OCI-LY7 (cell line): ENCODE measurements around the gene DDC. TPM values are rescaled to one million over a fixed set of nuclear protein-coding genes. Genes with fewer than 3 reads are reported as not detected.
"Not testable (repeated sequence)": the region's sequence is repeated elsewhere in the genome, so short reads cannot be mapped to it uniquely, and the experiment has no call there.

ENCODE experiments used
- BruUV-seq: library from RNA; stranded (reverse); fragments of 400-500 nt; replicated peaks from 2 replicates; lab custom pipeline; 2021; lab: Mats Ljungman, UMichigan
- CTCF ChIA-PET: fragments of 300-600 bp; sonication (Branson Sonifier 250); formaldehyde crosslinking; loops from one replicate; lab custom pipeline; 2022; ENCODE audit warnings: antibody characterized with exemption; ENCODE audit not compliant: unreplicated experiment; lab: Charles Lee
- POLR2A ChIA-PET: fragments of 300-600 bp; sonication (Branson Sonifier 250); formaldehyde crosslinking; loops from one replicate; lab custom pipeline; 2022; ENCODE audit warnings: antibody characterized with exemption; lab: Charles Lee
- DNase-seq: peaks from one replicate; pipeline ENCODE4 v3.0.0-alpha.2; 2015; ENCODE audit warnings: low spot score
- H2AFZ ChIP-seq: fragments of 200-600 bp; sonication (generic), shearing (Covaris generic); 2 replicates; pipeline ENCODE4 v1.6.1; 2014; ENCODE audit warnings: mild to moderate bottlenecking, antibody characterized with exemption, low read length, moderate library complexity
- H3K27ac ChIP-seq: fragments of 200-600 bp; sonication (generic); 2 replicates; pipeline ENCODE4 v1.5.1; 2014; ENCODE audit warnings: mixed run types, low read depth, mild to moderate bottlenecking, moderate library complexity, low read length, inconsistent platforms; ENCODE audit not compliant: poor library complexity, severe bottlenecking
- H3K36me3 ChIP-seq: fragments of 200-600 bp; sonication (generic); 2 replicates; pipeline ENCODE4 v1.6.1; 2014; ENCODE audit warnings: mild to moderate bottlenecking, antibody characterized with exemption, low read length, moderate library complexity, mixed read lengths; ENCODE audit not compliant: insufficient read depth
- H3K4me1 ChIP-seq: fragments of 200-600 bp; sonication (generic); 2 replicates; pipeline ENCODE4 v1.5.1; 2014; ENCODE audit warnings: mild to moderate bottlenecking, low read length; ENCODE audit not compliant: insufficient read depth, poor library complexity, severe bottlenecking
- H3K4me2 ChIP-seq: fragments of 200-600 bp; sonication (generic); 2 replicates; pipeline ENCODE4 v1.6.1; 2014; ENCODE audit warnings: mild to moderate bottlenecking, low read length
- H3K4me3 ChIP-seq: fragments of 200-600 bp; sonication (generic); 2 replicates; pipeline ENCODE4 v1.5.1; 2014; ENCODE audit warnings: mild to moderate bottlenecking, low read depth, low read length; ENCODE audit not compliant: poor library complexity, severe bottlenecking
- H3K79me2 ChIP-seq: fragments of 200-600 bp; sonication (generic); 2 replicates; pipeline ENCODE4 v1.6.1; 2016; ENCODE audit warnings: low read depth, mild to moderate bottlenecking, low read length, moderate library complexity, mixed read lengths; ENCODE audit not compliant: insufficient read depth
- H3K9me2 ChIP-seq: fragments of 200-600 bp; sonication (generic); 2 replicates; pipeline ENCODE4 v1.6.1; 2016; ENCODE audit warnings: mild to moderate bottlenecking, low read length, mixed read lengths; ENCODE audit not compliant: insufficient read depth
- H3K9me3 ChIP-seq: fragments of 200-600 bp; sonication (generic); 2 replicates; pipeline ENCODE4 v1.6.1; 2014; ENCODE audit warnings: mild to moderate bottlenecking, mixed run types, low read length, mixed read lengths
- H4K20me1 ChIP-seq: fragments of 200-600 bp; sonication (generic); 2 replicates; pipeline ENCODE4 v1.6.1; 2014; ENCODE audit warnings: mild to moderate bottlenecking, antibody characterized with exemption, low read length, moderate library complexity, mixed read lengths; ENCODE audit not compliant: insufficient read depth
- EZH2phosphoT487 ChIP-seq: fragments of 200-600 bp; sonication (generic); IDR thresholded peaks from 2 replicates; pipeline ENCODE4 v1.6.1; 2018; ENCODE audit warnings: low read depth, borderline replicate concordance, mild to moderate bottlenecking, mixed run types, antibody characterized with exemption, low read length, moderate library complexity, mixed read lengths
- intact Hi-C: fragments of 100-400 bp; cut with micrococcal nuclease; formaldehyde crosslinking; loops from one replicate; pipeline ENCODE4 v1.10.0; 2022; ENCODE audit not compliant: unreplicated experiment
- total RNA-seq, 2 experiments: library from RNA; depleted of rRNA in 1 of 2; stranded (reverse); fragments of >200 nt in 1 of 2; shearing (Covaris generic) in 1 of 2; gene quantifications; 2 replicates each; pipeline ENCODE4 v1.2.3, GENCODE V29; 2014 to 2022
- TF ChIP-seq, protein P1 (sequence below): fragments of 200-600 bp; sonication (generic); conservative IDR thresholded peaks from 2 replicates; pipeline ENCODE4 v1.5.1; 2014; ENCODE audit warnings: mild to moderate bottlenecking, antibody characterized with exemption, low read length, moderate library complexity, mixed read lengths

DDC gene
- total RNA-seq, 2 experiments from 2014 or later = not detected

DNA sequence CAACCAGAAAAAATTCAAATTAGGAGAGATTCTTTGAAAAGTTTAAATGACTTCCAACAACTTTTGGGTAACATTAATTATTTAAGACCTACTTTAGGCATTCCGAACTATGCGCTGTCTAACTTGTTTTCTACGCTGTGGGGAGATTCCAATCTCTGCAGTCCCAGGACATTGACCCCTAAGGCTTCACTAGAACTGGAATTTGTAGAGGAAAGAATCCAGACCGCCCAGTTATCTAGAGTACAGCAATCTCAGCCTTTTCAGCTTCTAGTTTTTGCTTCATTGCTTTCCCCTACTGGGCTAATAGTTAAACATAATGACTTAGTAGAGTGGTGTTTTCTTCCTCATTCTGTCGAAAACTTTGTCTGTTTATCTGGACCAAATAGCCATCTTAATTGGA is 14.9 kb upstream of the DDC start:
- no peak for TF ChIP-seq EZH2phosphoT487
- TF ChIP-seq, protein P1, sequence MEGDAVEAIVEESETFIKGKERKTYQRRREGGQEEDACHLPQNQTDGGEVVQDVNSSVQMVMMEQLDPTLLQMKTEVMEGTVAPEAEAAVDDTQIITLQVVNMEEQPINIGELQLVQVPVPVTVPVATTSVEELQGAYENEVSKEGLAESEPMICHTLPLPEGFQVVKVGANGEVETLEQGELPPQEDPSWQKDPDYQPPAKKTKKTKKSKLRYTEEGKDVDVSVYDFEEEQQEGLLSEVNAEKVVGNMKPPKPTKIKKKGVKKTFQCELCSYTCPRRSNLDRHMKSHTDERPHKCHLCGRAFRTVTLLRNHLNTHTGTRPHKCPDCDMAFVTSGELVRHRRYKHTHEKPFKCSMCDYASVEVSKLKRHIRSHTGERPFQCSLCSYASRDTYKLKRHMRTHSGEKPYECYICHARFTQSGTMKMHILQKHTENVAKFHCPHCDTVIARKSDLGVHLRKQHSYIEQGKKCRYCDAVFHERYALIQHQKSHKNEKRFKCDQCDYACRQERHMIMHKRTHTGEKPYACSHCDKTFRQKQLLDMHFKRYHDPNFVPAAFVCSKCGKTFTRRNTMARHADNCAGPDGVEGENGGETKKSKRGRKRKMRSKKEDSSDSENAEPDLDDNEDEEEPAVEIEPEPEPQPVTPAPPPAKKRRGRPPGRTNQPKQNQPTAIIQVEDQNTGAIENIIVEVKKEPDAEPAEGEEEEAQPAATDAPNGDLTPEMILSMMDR = no peak
- intact Hi-C loops = no loop called here
- H3K4me1 ChIP-seq = no peaks in the 10 kb centered on the region
- POLR2A ChIA-PET = no interaction called here
- no peak for DNase-seq
- H3K36me3 ChIP-seq = no peaks in the 10 kb centered on the region
- BruUV-seq = no TSS peak
- no peaks in the 10 kb centered on the region for H3K9me2 ChIP-seq
- no peak overlapping the region for H3K27ac ChIP-seq
- no peaks in the 10 kb centered on the region for H3K79me2 ChIP-seq
- no peak overlapping the region for H3K4me2 ChIP-seq
- H2AFZ ChIP-seq = no peak overlapping the region
- CTCF ChIA-PET = no interaction called here
- no peaks in the 10 kb centered on the region for H3K9me3 ChIP-seq
- no peaks in the 10 kb centered on the region for H4K20me1 ChIP-seq
- no peak overlapping the region for H3K4me3 ChIP-seq

GRCh38 chr7:50578105-50578504 is 12.9 kb upstream of the DDC start:
- BruUV-seq, H3K4me1 ChIP-seq, DNase-seq, H3K27ac ChIP-seq, H2AFZ ChIP-seq, H4K20me1 ChIP-seq, POLR2A ChIA-PET, H3K4me2 ChIP-seq, H3K4me3 ChIP-seq, H3K9me3 ChIP-seq, intact Hi-C loops, CTCF ChIA-PET, H3K79me2 ChIP-seq, H3K9me2 ChIP-seq, H3K36me3 ChIP-seq: not testable (repeated sequence)

DNA sequence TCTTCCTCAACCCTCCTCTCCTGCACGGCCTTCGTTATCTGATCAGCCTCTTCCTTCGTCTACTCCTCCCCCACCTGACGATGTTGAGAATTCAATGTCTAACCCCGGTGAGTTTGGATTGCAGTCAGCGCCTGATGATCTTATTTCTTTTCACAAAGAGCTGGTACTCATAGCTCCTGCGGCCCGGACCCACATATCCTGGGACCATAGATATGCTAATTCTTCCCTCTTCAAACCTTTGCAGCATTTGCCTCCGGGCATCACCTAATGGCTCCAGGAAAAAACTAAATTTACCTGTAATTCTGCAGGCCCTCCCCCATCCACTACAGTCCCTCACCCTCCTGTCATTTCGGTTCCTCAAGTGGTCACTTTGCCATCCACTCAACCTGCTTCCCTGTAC is 12.4 kb upstream of the DDC start:
- ChIA-PET POLR2A (no interaction called here), CTCF (no interaction called here)
- Histone ChIP-seq H3K4me2 (no peak overlapping the region), H4K20me1 (no peaks in the 10 kb centered on the region), H2AFZ (no peak overlapping the region), H3K27ac (no peak overlapping the region), H3K9me2 (no peaks in the 10 kb centered on the region), H3K79me2 (no peaks in the 10 kb centered on the region), H3K36me3 (no peaks in the 10 kb centered on the region), H3K4me1 (no peaks in the 10 kb centered on the region), H3K4me3 (no peak overlapping the region), H3K9me3 (no peaks in the 10 kb centered on the region)
- DNase-seq = no peak
- TF ChIP-seq, protein P1 = no peak
- no peak for TF ChIP-seq EZH2phosphoT487
- intact Hi-C loops = no loop called here
- BruUV-seq = no TSS peak

DNA sequence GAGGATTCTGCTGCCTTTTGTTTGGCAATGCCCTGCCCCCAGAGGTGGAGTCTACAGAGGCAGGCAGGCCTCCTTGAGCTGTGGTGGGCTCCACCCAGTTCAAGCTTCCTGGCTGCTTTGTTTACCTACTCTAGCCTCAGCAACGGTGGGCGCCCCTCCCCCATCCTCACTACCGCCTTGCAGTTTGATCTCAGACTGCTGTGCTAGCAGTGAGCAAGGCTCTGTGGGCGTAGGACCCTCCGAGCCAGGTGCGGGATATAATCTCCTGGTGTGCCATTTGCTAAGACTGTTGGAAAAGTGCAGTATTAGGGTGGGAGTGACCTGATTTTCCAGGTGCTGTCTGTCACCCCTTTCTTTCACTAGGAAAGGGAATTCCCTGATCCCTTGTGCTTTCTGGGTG is 11.2 kb upstream of the DDC start:
- intact Hi-C loops, H3K9me3 ChIP-seq, H4K20me1 ChIP-seq, H3K4me3 ChIP-seq, BruUV-seq, H3K36me3 ChIP-seq, H3K4me2 ChIP-seq, CTCF ChIA-PET, H3K27ac ChIP-seq, DNase-seq, H2AFZ ChIP-seq, H3K79me2 ChIP-seq, H3K4me1 ChIP-seq, H3K9me2 ChIP-seq: not testable (repeated sequence)
- POLR2A ChIA-PET = interaction anchor here (0.7 kb wide), 1 partner anchor 17 kb away, joined by 3 read pairs; no protein-coding TSS in a partner anchor
